CD4-positive, alpha-beta T cell (primary cell): ENCODE data around the gene CYP27B1. TPM values are rescaled to one million over a fixed set of nuclear protein-coding genes. Genes with fewer than 3 reads are reported as not detected.

ENCODE experiments used
- ATAC-seq: fragments of 200-7000 bp; cut with Tn5 transposase; one replicate; pipeline ENCODE4 v1.10.0; 2022; ENCODE audit warnings: mild to moderate bottlenecking; ENCODE audit not compliant: poor library complexity
- CTCF ChIA-PET: fragments of 350-600 bp; sonication (Branson Sonifier 250); formaldehyde crosslinking; loops from one replicate; lab custom pipeline; 2021; ENCODE audit warnings: antibody characterized with exemption, inconsistent platforms; lab: Charles Lee
- POLR2A ChIA-PET: fragments of 350-600 bp; sonication (Branson Sonifier 250); formaldehyde crosslinking; loops from one replicate; lab custom pipeline; 2021; ENCODE audit warnings: antibody characterized with exemption, inconsistent platforms; lab: Charles Lee
- DNase-seq, 14 experiments: peaks; one replicate each; pipeline ENCODE4 v3.0.0-alpha.2; 2013 to 2020; ENCODE audit warnings: mixed read lengths in 2 of 14
- H3K27ac ChIP-seq, 2 donors: one replicate each; pipeline versions ENCODE4 v1.5.1 to v1.7.0; 2013; ENCODE audit warnings: low read length in 2 of 2, low read depth in 1 of 2, mild to moderate bottlenecking in 1 of 2
- H3K27me3 ChIP-seq, 2 experiments: 1 replicate in 1 of 2; 2 replicates in 1 of 2; pipeline versions ENCODE4 v1.6.1 to v1.7.0; 2013; ENCODE audit warnings: low read length in 2 of 2, control low read depth in 1 of 2, mild to moderate bottlenecking in 1 of 2, moderate library complexity in 1 of 2; ENCODE audit not compliant: insufficient read depth in 2 of 2, control insufficient read depth in 1 of 2
- H3K36me3 ChIP-seq: one replicate; pipeline ENCODE4 v1.6.1; 2013; ENCODE audit warnings: low read length, control low read depth; ENCODE audit not compliant: insufficient read depth
- H3K4me1 ChIP-seq: one replicate; pipeline ENCODE4 v1.6.1; 2013; ENCODE audit warnings: low read length, control low read depth; ENCODE audit not compliant: insufficient read depth
- H3K4me3 ChIP-seq: one replicate; pipeline ENCODE4 v1.5.1; 2013; ENCODE audit warnings: mild to moderate bottlenecking, low read length, moderate library complexity
- H3K9me3 ChIP-seq, 2 experiments: 1 replicate in 1 of 2; 2 replicates in 1 of 2; pipeline versions ENCODE4 v1.6.1 to v1.7.0; 2013; ENCODE audit warnings: low read length in 2 of 2, mild to moderate bottlenecking in 2 of 2, control low read depth in 1 of 2, moderate library complexity in 1 of 2; ENCODE audit not compliant: control insufficient read depth in 1 of 2, insufficient read depth in 1 of 2
- H3K27ac Mint-ChIP-seq: one replicate; pipeline ENCODE4 v1.8.0; 2020; ENCODE audit warnings: mixed read lengths
- H3K27me3 Mint-ChIP-seq: one replicate; pipeline ENCODE4 v1.8.0; 2021; ENCODE audit warnings: mixed read lengths
- H3K36me3 Mint-ChIP-seq: one replicate; pipeline ENCODE4 v1.8.0; 2021; ENCODE audit warnings: low read depth, mixed read lengths
- H3K4me1 Mint-ChIP-seq: one replicate; pipeline ENCODE4 v1.8.0; 2021; ENCODE audit warnings: low read depth, mixed read lengths
- H3K4me3 Mint-ChIP-seq: one replicate; pipeline ENCODE4 v1.8.0; 2020; ENCODE audit warnings: mild to moderate bottlenecking, mixed read lengths
- H3K9me3 Mint-ChIP-seq: one replicate; pipeline ENCODE4 v1.8.0; 2020; ENCODE audit warnings: mixed read lengths
- intact Hi-C, 2 experiments: fragments of 100-400 bp; cut with DNase I in 1 of 2; cut with micrococcal nuclease in 1 of 2; formaldehyde crosslinking; loops; one replicate each; pipeline versions ENCODE4 v1.15.1 to v1.9.0; 2023 to 2025; cut with DNase I, micrococcal nuclease
- total RNA-seq, 174 experiments: library from RNA in 2 of 174; stranded (reverse) in 2 of 174; gene quantifications; one replicate each; pipeline ENCODE4 v1.2.3 and lab custom pipeline; 2021 to 2026
- TF ChIP-seq, protein P1 (sequence below): fragments of 200-600 bp; IDR thresholded peaks from one replicate; pipeline ENCODE4 v1.8.0; 2022; ENCODE audit warnings: antibody characterized with exemption, mild to moderate bottlenecking

The CYP27B1 gene
- total RNA-seq, 2 experiments from 2014 or later: 1.0 to 1.4 TPM

DNA sequence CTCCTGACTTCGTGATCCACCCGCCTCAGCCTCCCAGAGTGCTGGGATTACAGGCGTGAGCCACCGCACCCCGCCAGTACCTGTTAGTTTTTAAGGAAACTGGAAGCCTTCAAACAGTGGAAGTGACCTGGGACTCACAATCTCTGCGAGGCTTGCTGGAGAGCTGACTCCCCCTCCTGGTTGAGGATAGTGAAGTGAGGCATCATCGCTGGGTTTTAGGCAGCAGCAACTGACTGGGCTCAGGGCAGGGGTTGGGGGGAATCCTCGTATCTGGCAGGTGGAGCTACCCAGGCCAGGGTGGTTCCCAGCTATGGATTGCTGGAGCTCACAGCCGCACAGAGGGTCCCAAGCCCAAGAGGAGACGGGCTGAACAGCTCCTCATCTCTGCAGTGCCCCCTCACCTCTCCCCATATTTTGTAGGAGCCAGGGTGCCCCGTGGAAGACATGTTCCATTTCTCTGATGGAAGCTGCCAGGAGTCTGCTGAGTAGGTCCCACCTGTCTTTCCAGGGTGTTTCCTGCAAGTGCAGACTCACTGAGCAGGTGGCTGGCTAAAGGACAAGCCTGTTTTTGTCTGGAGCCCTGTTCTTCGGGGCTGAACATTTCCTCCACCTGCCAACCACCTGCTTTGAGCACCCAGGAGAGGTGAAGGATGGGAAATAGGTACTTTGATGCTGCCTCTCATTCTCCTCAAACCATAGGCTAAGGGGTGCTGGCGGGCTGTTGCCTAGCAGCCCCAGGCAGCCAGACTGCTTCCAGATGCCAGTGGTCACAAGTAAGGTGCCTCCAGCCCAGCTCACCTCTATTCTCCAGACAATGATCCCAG is 48.5 kb upstream of the CYP27B1 start:
- Mint-ChIP-seq H3K27ac (no peak overlapping the region), H3K27me3 (no peaks in the 10 kb centered on the region), H3K9me3 (no peaks in the 10 kb centered on the region), H3K4me3 (no peak overlapping the region), H3K4me1 (peaks cover 7% of the 10 kb centered on the region), H3K36me3 (peaks cover 18% of the 10 kb centered on the region)
- Histone ChIP-seq H3K4me3 (no peak overlapping the region), H3K27me3 (no peaks in the 10 kb centered on the region), H3K27ac (no peak overlapping the region), H3K36me3 (peaks cover 7% of the 10 kb centered on the region), H3K9me3 (no peaks in the 10 kb centered on the region), H3K4me1 (no peaks in the 10 kb centered on the region)
- ChIA-PET POLR2A (no interaction called here), CTCF (no interaction called here)
- DNase-seq: peak in 1 of 14 experiments; percentile 28
- intact Hi-C loops: no loop called here
- TF ChIP-seq, protein P1, sequence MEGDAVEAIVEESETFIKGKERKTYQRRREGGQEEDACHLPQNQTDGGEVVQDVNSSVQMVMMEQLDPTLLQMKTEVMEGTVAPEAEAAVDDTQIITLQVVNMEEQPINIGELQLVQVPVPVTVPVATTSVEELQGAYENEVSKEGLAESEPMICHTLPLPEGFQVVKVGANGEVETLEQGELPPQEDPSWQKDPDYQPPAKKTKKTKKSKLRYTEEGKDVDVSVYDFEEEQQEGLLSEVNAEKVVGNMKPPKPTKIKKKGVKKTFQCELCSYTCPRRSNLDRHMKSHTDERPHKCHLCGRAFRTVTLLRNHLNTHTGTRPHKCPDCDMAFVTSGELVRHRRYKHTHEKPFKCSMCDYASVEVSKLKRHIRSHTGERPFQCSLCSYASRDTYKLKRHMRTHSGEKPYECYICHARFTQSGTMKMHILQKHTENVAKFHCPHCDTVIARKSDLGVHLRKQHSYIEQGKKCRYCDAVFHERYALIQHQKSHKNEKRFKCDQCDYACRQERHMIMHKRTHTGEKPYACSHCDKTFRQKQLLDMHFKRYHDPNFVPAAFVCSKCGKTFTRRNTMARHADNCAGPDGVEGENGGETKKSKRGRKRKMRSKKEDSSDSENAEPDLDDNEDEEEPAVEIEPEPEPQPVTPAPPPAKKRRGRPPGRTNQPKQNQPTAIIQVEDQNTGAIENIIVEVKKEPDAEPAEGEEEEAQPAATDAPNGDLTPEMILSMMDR: no peak
- ATAC-seq: no peak

DNA sequence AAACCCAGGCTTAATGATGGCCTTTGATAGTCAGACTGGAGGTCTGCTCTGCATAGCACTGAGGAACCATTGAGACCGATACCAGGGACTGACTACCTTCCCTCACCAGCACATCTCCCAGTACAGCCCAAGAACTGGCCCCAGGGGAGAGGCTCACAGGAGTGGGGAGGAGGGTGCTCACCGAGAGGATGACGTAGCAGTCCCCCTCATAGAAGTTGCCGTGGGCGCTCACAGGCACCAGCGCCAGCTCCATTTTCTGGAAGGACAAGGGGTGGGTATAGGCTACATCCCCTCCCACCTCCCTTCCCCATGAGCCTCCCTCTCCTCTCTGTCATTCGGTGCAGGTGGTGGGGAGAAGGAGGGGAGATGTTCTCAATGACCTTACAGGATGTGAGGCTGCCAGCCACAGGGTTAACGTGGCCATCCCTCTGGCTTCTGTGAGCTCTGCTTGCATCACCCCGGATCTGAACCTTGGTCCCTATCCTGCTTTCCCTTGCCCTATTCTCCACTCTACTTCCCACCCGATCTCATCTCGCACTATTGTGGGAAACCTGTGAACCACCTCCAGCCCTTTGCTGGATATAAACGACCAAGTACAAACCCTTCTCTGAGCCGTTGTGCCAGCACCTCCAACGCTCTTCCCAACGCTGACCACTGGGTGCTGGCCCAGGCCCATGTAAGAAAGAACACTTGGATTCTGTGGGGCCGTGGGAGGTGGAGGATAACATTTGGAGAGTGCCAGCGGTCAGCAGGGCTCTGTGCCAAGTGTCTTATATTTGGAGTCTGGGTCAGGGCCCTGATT is 47.3 kb upstream of the CYP27B1 start:
- ATAC-seq (no peak), DNase-seq (no peak)
- Mint-ChIP-seq H3K9me3 (no peaks in the 10 kb centered on the region), H3K4me3 (no peak overlapping the region), H3K27me3 (no peaks in the 10 kb centered on the region), H3K4me1 (peaks cover 7% of the 10 kb centered on the region), H3K36me3 (peaks cover 15% of the 10 kb centered on the region), H3K27ac (no peak overlapping the region)
- no peaks in the 10 kb centered on the region for H3K27me3 ChIP-seq
- POLR2A ChIA-PET: interaction anchor here (0.9 to 1.4 kb wide), 2 partner anchors 23 to 29 kb away, joined by 3 read pairs; no protein-coding TSS in a partner anchor
- no peak overlapping the region for H3K27ac ChIP-seq
- CTCF ChIA-PET: no interaction called here
- TF ChIP-seq, protein P1: no peak
- H3K36me3 ChIP-seq: peaks cover 14% of the 10 kb centered on the region
- H3K4me3 ChIP-seq: no peak overlapping the region
- H3K9me3 ChIP-seq: no peaks in the 10 kb centered on the region
- H3K4me1 ChIP-seq: no peaks in the 10 kb centered on the region
- intact Hi-C loops: no loop called here

DNA sequence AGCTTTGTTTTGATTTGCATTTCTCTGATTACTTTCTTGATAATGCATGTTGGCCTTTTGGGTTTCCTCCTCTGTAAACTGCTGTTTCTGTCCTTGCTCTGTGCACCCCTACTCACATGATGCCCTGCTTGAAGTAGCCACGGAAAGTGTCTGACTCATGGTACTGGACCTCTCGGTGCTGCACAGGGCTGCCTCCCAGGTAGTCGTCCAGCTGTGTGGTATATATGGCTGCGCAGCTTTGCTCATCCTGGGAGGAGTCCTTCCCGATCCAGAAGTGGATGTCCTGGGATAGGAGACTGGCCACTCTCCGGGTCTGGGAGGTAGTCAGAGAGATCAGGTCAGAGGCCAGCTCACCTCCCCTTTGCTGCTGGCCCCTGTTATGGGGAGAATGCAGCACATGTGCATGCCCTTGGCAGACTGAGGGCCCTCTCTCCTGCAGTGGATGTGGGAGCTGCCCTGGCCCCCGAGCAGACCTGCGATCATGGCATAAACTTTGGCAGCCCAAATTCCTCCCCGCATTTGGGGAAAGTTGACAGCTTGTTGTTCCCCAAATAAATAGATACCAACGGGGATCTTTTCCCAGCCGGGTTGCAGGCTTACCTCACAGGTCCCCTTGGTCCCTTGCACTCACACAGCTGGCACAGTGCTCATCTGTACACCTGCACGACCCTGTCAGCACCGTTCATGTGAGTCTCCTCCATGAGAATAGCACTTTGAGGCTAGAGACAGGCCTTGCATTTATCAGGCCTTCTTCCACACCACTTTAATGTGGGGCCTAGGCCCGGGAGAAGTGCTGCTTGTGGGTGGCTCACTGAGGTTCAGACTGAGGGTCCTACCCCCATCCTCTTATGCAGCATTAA is 46.5 kb upstream of the CYP27B1 start:
- Histone ChIP-seq H3K36me3 (peaks cover 11% of the 10 kb centered on the region), H3K4me1 (no peaks in the 10 kb centered on the region), H3K4me3 (no peak overlapping the region), H3K27ac (no peak overlapping the region), H3K27me3 (no peaks in the 10 kb centered on the region), H3K9me3 (no peaks in the 10 kb centered on the region)
- DNase-seq: no peak
- Mint-ChIP-seq H3K9me3 (no peaks in the 10 kb centered on the region), H3K4me1 (no peaks in the 10 kb centered on the region), H3K27ac (no peak overlapping the region), H3K4me3 (no peak overlapping the region), H3K36me3 (peaks cover 20% of the 10 kb centered on the region), H3K27me3 (no peaks in the 10 kb centered on the region)
- ChIA-PET POLR2A (interaction anchor here (0.9 to 1.4 kb wide), 2 partner anchors 24 to 29 kb away, joined by 3 read pairs; no protein-coding TSS in a partner anchor), CTCF (no interaction called here)
- TF ChIP-seq, protein P1: no peak
- no peak for ATAC-seq
- intact Hi-C loops: no loop called here
